CD4-positive, alpha-beta T cell (primary cell): Measurements from ENCODE around the gene AADACL4. TPM values are rescaled to one million over a fixed set of nuclear protein-coding genes. Genes with fewer than 3 reads are reported as not detected.

Source experiments
- ATAC-seq: fragments of 200-7000 bp; cut with Tn5 transposase; one replicate; pipeline ENCODE4 v1.10.0; 2022; ENCODE audit warnings: mild to moderate bottlenecking; ENCODE audit not compliant: poor library complexity
- CTCF ChIA-PET: fragments of 350-600 bp; sonication (Branson Sonifier 250); formaldehyde crosslinking; loops from one replicate; lab custom pipeline; 2021; ENCODE audit warnings: antibody characterized with exemption, inconsistent platforms; lab: Charles Lee
- POLR2A ChIA-PET: fragments of 350-600 bp; sonication (Branson Sonifier 250); formaldehyde crosslinking; loops from one replicate; lab custom pipeline; 2021; ENCODE audit warnings: antibody characterized with exemption, inconsistent platforms; lab: Charles Lee
- DNase-seq, 14 experiments: peaks; one replicate each; pipeline ENCODE4 v3.0.0-alpha.2; 2013 to 2020; ENCODE audit warnings: mixed read lengths in 2 of 14
- H3K27ac ChIP-seq, 2 donors: one replicate each; pipeline versions ENCODE4 v1.5.1 to v1.7.0; 2013; ENCODE audit warnings: low read length in 2 of 2, low read depth in 1 of 2, mild to moderate bottlenecking in 1 of 2
- H3K27me3 ChIP-seq, 2 experiments: 1 replicate in 1 of 2; 2 replicates in 1 of 2; pipeline versions ENCODE4 v1.6.1 to v1.7.0; 2013; ENCODE audit warnings: low read length in 2 of 2, control low read depth in 1 of 2, mild to moderate bottlenecking in 1 of 2, moderate library complexity in 1 of 2; ENCODE audit not compliant: insufficient read depth in 2 of 2, control insufficient read depth in 1 of 2
- H3K36me3 ChIP-seq: one replicate; pipeline ENCODE4 v1.6.1; 2013; ENCODE audit warnings: low read length, control low read depth; ENCODE audit not compliant: insufficient read depth
- H3K4me1 ChIP-seq: one replicate; pipeline ENCODE4 v1.6.1; 2013; ENCODE audit warnings: low read length, control low read depth; ENCODE audit not compliant: insufficient read depth
- H3K4me3 ChIP-seq: one replicate; pipeline ENCODE4 v1.5.1; 2013; ENCODE audit warnings: mild to moderate bottlenecking, low read length, moderate library complexity
- H3K9me3 ChIP-seq, 2 experiments: 1 replicate in 1 of 2; 2 replicates in 1 of 2; pipeline versions ENCODE4 v1.6.1 to v1.7.0; 2013; ENCODE audit warnings: low read length in 2 of 2, mild to moderate bottlenecking in 2 of 2, control low read depth in 1 of 2, moderate library complexity in 1 of 2; ENCODE audit not compliant: control insufficient read depth in 1 of 2, insufficient read depth in 1 of 2
- H3K27ac Mint-ChIP-seq: one replicate; pipeline ENCODE4 v1.8.0; 2020; ENCODE audit warnings: mixed read lengths
- H3K27me3 Mint-ChIP-seq: one replicate; pipeline ENCODE4 v1.8.0; 2021; ENCODE audit warnings: mixed read lengths
- H3K36me3 Mint-ChIP-seq: one replicate; pipeline ENCODE4 v1.8.0; 2021; ENCODE audit warnings: low read depth, mixed read lengths
- H3K4me1 Mint-ChIP-seq: one replicate; pipeline ENCODE4 v1.8.0; 2021; ENCODE audit warnings: low read depth, mixed read lengths
- H3K4me3 Mint-ChIP-seq: one replicate; pipeline ENCODE4 v1.8.0; 2020; ENCODE audit warnings: mild to moderate bottlenecking, mixed read lengths
- H3K9me3 Mint-ChIP-seq: one replicate; pipeline ENCODE4 v1.8.0; 2020; ENCODE audit warnings: mixed read lengths
- intact Hi-C, 2 experiments: fragments of 100-400 bp; cut with DNase I in 1 of 2; cut with micrococcal nuclease in 1 of 2; formaldehyde crosslinking; loops; one replicate each; pipeline versions ENCODE4 v1.15.1 to v1.9.0; 2023 to 2025; cut with DNase I, micrococcal nuclease
- total RNA-seq, 174 experiments: library from RNA in 2 of 174; stranded (reverse) in 2 of 174; gene quantifications; one replicate each; pipeline ENCODE4 v1.2.3 and lab custom pipeline; 2021 to 2026
- TF ChIP-seq, protein P1 (sequence below): fragments of 200-600 bp; IDR thresholded peaks from one replicate; pipeline ENCODE4 v1.8.0; 2022; ENCODE audit warnings: antibody characterized with exemption, mild to moderate bottlenecking

The AADACL4 gene
- total RNA-seq, 2 experiments from 2014 or later: not detected

DNA sequence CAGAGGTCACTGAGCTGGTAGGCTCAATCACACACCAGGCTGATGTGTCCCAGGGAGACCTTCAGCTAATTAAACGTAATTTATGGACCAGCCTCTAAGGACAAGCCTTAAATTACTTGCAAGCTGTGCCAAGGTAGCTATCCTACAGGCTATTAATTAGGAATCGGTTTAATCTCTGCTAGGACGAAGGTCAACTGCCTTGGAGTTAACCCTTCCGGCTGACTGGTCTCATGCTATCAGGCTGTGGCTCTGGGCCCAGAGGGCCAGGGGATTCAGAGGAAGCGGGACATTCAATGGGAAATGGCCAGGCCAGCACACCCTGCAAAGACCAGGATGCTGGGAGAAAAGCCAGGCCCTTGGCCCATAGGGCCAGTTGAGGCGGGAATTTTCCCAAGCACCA is 44.9 kb upstream of the AADACL4 start:
- H3K27ac Mint-ChIP-seq: no peak overlapping the region
- no peak for DNase-seq
- ATAC-seq: no peak
- H3K27me3 Mint-ChIP-seq: no peaks in the 10 kb centered on the region
- peaks cover 7% of the 10 kb centered on the region for H3K36me3 Mint-ChIP-seq
- Histone ChIP-seq H3K27ac (no peak overlapping the region), H3K4me3 (no peak overlapping the region), H3K27me3 (no peaks in the 10 kb centered on the region), H3K9me3 (no peaks in the 10 kb centered on the region), H3K4me1 (peaks cover 76% of the 10 kb centered on the region), H3K36me3 (no peaks in the 10 kb centered on the region)
- ChIA-PET CTCF (no interaction called here), POLR2A (interaction anchor here (1.2 kb wide), 1 partner anchor 19 kb away, joined by 3 read pairs; no protein-coding TSS in a partner anchor)
- no peak overlapping the region for H3K4me3 Mint-ChIP-seq
- intact Hi-C loops: no loop called here
- H3K4me1 Mint-ChIP-seq: peaks cover 71% of the 10 kb centered on the region
- no peaks in the 10 kb centered on the region for H3K9me3 Mint-ChIP-seq
- TF ChIP-seq, protein P1, sequence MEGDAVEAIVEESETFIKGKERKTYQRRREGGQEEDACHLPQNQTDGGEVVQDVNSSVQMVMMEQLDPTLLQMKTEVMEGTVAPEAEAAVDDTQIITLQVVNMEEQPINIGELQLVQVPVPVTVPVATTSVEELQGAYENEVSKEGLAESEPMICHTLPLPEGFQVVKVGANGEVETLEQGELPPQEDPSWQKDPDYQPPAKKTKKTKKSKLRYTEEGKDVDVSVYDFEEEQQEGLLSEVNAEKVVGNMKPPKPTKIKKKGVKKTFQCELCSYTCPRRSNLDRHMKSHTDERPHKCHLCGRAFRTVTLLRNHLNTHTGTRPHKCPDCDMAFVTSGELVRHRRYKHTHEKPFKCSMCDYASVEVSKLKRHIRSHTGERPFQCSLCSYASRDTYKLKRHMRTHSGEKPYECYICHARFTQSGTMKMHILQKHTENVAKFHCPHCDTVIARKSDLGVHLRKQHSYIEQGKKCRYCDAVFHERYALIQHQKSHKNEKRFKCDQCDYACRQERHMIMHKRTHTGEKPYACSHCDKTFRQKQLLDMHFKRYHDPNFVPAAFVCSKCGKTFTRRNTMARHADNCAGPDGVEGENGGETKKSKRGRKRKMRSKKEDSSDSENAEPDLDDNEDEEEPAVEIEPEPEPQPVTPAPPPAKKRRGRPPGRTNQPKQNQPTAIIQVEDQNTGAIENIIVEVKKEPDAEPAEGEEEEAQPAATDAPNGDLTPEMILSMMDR: no peak

DNA sequence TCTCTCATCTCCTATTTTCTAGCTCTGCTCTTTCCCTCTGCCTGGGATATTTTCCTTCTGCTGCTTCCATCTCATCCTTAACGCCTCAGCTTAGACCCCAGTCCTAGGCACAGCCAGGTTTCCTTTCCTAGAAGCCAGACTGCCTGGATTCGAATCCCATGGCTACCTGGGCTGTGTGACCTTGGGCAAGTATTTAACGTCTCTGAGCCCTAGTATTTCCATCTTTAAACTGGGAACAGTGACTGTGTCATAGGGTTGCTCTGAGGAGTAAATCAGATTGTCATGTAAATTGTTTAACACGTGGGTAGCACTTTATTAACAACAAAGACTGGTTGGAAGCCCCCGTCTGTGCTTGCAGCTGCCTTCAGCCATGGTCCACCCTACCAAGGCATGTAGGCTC is 44.2 kb upstream of the AADACL4 start:
- peaks cover 14% of the 10 kb centered on the region for H3K36me3 Mint-ChIP-seq
- TF ChIP-seq, protein P1: no peak
- Histone ChIP-seq H3K27me3 (no peaks in the 10 kb centered on the region), H3K36me3 (no peaks in the 10 kb centered on the region), H3K9me3 (no peaks in the 10 kb centered on the region), H3K27ac (no peak overlapping the region), H3K4me1 (peaks cover 77% of the 10 kb centered on the region), H3K4me3 (no peak overlapping the region)
- H3K27ac Mint-ChIP-seq: no peak overlapping the region
- H3K4me1 Mint-ChIP-seq: peaks cover 71% of the 10 kb centered on the region
- ChIA-PET POLR2A (interaction anchor here (1.2 kb wide), 1 partner anchor 18 kb away, joined by 3 read pairs; no protein-coding TSS in a partner anchor), CTCF (interaction anchor here (3.1 kb wide), 1 partner anchor 19 kb away, joined by 78 read pairs; the partner anchor contains the start of gene DHRS3)
- no peak for DNase-seq
- no peak for ATAC-seq
- H3K9me3 Mint-ChIP-seq: no peaks in the 10 kb centered on the region
- intact Hi-C loops: no loop called here
- no peaks in the 10 kb centered on the region for H3K27me3 Mint-ChIP-seq
- H3K4me3 Mint-ChIP-seq: no peak overlapping the region

DNA sequence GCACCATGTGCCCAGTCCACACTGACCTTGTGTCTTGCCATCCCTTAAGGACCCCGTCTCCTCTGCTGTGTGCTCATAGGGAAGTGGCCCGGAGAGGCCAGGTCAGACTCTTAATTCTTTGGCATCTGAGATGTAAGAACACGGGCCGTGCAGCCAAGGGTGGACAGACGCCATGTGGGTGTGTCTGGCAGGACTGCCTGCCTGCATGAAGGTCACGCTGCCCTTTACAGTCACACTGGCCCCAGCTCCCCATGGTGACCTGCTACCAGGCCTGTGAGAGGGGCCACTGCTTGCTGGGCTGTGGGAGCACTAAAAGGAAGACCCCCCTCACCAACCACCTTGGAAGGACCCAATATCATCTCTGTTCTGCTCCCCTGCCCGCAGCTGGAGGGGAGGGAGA is 43.5 kb upstream of the AADACL4 start:
- no peaks in the 10 kb centered on the region for H3K9me3 ChIP-seq
- intact Hi-C loops: no loop called here
- ChIA-PET CTCF (interaction anchor here (0.9 to 3.1 kb wide), 5 partner anchors 12 to 89 kb away, joined by 3 to 78 read pairs (median 5); partner anchors contain the start of gene DHRS3), POLR2A (interaction anchor here (3.1 kb wide), 1 partner anchor 17 kb away, joined by 59 read pairs; the partner anchor contains the start of gene DHRS3)
- H3K27me3 Mint-ChIP-seq: no peaks in the 10 kb centered on the region
- no peak overlapping the region for H3K4me3 Mint-ChIP-seq
- H3K36me3 Mint-ChIP-seq: peaks cover 16% of the 10 kb centered on the region
- H3K36me3 ChIP-seq: no peaks in the 10 kb centered on the region
- no peak for DNase-seq
- H3K9me3 Mint-ChIP-seq: no peaks in the 10 kb centered on the region
- H3K4me3 ChIP-seq: no peak overlapping the region
- H3K4me1 ChIP-seq: peaks cover 76% of the 10 kb centered on the region
- ATAC-seq: no peak
- no peak overlapping the region for H3K27ac ChIP-seq
- TF ChIP-seq, protein P1: no peak
- H3K27ac Mint-ChIP-seq: no peak overlapping the region
- H3K4me1 Mint-ChIP-seq: peaks cover 72% of the 10 kb centered on the region
- H3K27me3 ChIP-seq: no peaks in the 10 kb centered on the region
